ENCODE data around the gene DHRS7. TPM values are rescaled to one million over a fixed set of nuclear protein-coding genes. Genes with fewer than 3 reads are reported as not detected.

The DHRS7 gene
- total RNA-seq, 1 experiment from 2014 or later: 27.7 TPM

GRCh38 chr14:60163693-60164092 is 1.5 kb downstream of the DHRS7 start:
- Histone ChIP-seq H2BK5ac (ENCODE audit: insufficient read length, low read length) (no peak overlapping the region), H2BK12ac (ENCODE audit: insufficient read length, low read depth, low read length) (no peak overlapping the region), H3K4ac (ENCODE audit: low read depth, low read length) (no peak overlapping the region), H4K8ac (replicated peaks; ENCODE audit: insufficient read length, low read depth, low read length) (no peak overlapping the region), H3K23me2 (ENCODE audit: insufficient read length, low read depth, low read length, poor library complexity, severe bottlenecking) (peaks cover 7% of the 10 kb centered on the region), H3K23ac (ENCODE audit: insufficient read length, low read depth, low read length) (no peak overlapping the region), H3K27me3 (ENCODE audit: insufficient read depth, low read length) (no peaks in the 10 kb centered on the region), H3K4me2 (ENCODE audit: insufficient read depth, insufficient read length, low read length) (peak overlapping the region; percentile 97), H3K79me1 (ENCODE audit: insufficient read depth, low read depth, low read length, poor library complexity, severe bottlenecking) (no peaks in the 10 kb centered on the region), H3K79me2 (ENCODE audit: insufficient read depth, low read length) (no peaks in the 10 kb centered on the region), H3K27ac (ENCODE audit: insufficient read length, low read depth, low read length) (no peak overlapping the region), H3K9ac (ENCODE audit: extremely low read depth, insufficient read length, low read length) (peak overlapping the region; percentile 17), H4K5ac (ENCODE audit: insufficient read length, low read depth, low read length) (no peak overlapping the region), H2AFZ (ENCODE audit: low read length) (no peak overlapping the region), H2BK20ac (ENCODE audit: low read depth, low read length, poor library complexity, severe bottlenecking) (no peak overlapping the region), H2BK120ac (ENCODE audit: low read depth, low read length, poor library complexity, severe bottlenecking) (no peak overlapping the region), H2AK5ac (ENCODE audit: insufficient read length, low read length) (no peak overlapping the region), H3K56ac (ENCODE audit: insufficient read length, low read depth, low read length) (no peak overlapping the region), H3T11ph (ENCODE audit: low read length) (no peak overlapping the region), H4K91ac (ENCODE audit: insufficient read length, low read depth, low read length) (no peak overlapping the region), H3K18ac (ENCODE audit: insufficient read length, low read depth, low read length) (no peak overlapping the region), H3K14ac (ENCODE audit: insufficient read depth, low read length) (no peak overlapping the region), H2BK15ac (ENCODE audit: low read depth, low read length) (no peak overlapping the region), H3K9me3 (ENCODE audit: control insufficient read depth, low read depth, low read length) (no peaks in the 10 kb centered on the region), H4K20me1 (ENCODE audit: control insufficient read depth, insufficient read depth, insufficient read length) (no peaks in the 10 kb centered on the region), H3K4me1 (ENCODE audit: insufficient read depth, low read length) (peaks cover 6% of the 10 kb centered on the region; the same call in 1 of the 2 replicates)
- peaks cover 8% of the 10 kb centered on the region for H3K27me3 Mint-ChIP-seq (ENCODE audit: low read depth)
- H3K4me1 Mint-ChIP-seq: peaks cover 26% of the 10 kb centered on the region in 2 experiments
- no peak overlapping the region for H3K27ac Mint-ChIP-seq
- DNase-seq: no peak
- H3K36me3 Mint-ChIP-seq (ENCODE audit: insufficient read depth in 1 of 3, low read depth in 3 of 3): no peaks in the 10 kb centered on the region
- no peak for TF ChIP-seq CTCF (conservative IDR thresholded peaks at IDR 0.05)
- peak overlapping the region; percentile 87 to 97; a peak in 3 of 5 replicates for H3K4me3 Mint-ChIP-seq
- no CpG with 5 or more reads among the region's 6 CpGs for WGBS (ENCODE audit: extremely low coverage, insufficient read length, low lambda C conversion rate)
- H3K9me3 Mint-ChIP-seq: no peaks in the 10 kb centered on the region

All from H9 (cell line).